NOMO-1 treated with dmso at 0.1 percent for 144 hours (cell line): ENCODE results near the gene SAMD11.

ENCODE experiments used
- DNase-seq: peaks from one replicate; lab custom pipeline; 2025; ENCODE audit not compliant: unreplicated experiment; lab: John Stamatoyannopoulos, UW

Gene SAMD11

GRCh38 chr1:992362-992761 lies 68.6 kb downstream of the SAMD11 start:
- no peak for DNase-seq

GRCh38 chr1:993379-993995 lies 69.8 kb downstream of the SAMD11 start:
- DNase-seq = no peak
